NOMO-1 (cell line): ENCODE data around the gene TNIP2.
"Not testable (repeated sequence)": the region's sequence is repeated elsewhere in the genome, so short reads cannot be mapped to it uniquely, and the experiment has no call there.

Experiments used
- DNase-seq, 2 experiments: peaks; one replicate each; lab custom pipeline; 2025; ENCODE audit not compliant: unreplicated experiment in 2 of 2; lab: John Stamatoyannopoulos, UW

The TNIP2 gene

DNA sequence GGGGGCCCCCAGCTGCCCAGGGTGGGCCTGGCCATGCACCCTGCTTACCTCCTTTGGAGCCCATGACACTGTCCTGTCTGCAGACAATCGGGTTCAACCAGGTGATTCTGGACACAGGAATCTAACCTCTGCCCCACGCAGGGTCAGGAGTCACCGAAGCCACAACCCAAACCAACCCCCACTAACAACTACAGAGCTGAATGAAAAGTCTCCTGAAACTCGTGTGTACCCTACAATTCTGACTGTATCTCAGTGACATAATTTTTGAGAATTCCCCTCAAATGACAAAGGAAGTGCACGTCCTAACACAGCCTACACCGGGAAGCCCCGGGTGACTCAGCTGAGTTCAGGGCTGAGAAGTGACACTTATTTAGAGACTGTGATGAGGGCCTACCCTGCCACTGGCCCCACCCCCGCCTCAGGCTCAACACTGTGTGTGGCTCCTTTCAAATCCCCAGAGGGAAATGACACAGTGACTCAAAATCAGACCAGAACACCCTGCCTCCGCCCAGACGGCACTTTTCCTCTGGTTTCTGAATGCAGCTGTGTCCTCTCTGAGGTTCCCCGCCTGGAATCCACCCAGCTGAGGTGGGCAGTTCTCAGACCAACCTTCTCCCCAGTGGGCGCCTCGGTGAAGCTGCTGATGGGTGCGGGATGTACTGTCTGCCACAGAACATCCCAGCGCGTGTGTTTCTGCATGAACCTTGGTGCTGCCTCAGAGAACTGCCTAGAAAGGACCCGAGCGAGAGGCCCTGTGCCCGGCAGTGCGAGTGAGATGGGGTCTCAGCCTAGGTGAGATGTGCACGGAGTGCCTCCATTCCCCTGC lies 9.9 kb downstream of the TNIP2 start:
- no peak for DNase-seq

DNA sequence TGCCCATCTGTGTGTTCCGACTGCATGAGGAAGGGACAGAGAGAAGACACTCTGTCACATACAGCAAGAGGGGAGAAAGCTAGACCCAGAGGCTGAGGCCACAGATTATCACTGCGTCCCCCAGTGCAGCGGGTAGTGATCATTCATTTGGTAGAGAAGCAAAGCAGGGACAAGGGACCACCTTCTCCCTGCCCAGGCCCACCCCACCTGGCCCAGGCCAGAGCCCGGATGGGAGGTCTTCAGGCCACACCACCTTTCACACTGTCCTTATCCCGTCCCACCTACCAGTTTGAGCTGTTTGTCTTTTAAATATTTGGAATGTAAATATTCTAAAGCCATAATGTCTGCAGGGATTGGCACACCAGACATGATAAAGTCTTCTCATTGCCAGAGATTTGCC lies 10.6 kb downstream of the TNIP2 start:
- no peak for DNase-seq

DNA sequence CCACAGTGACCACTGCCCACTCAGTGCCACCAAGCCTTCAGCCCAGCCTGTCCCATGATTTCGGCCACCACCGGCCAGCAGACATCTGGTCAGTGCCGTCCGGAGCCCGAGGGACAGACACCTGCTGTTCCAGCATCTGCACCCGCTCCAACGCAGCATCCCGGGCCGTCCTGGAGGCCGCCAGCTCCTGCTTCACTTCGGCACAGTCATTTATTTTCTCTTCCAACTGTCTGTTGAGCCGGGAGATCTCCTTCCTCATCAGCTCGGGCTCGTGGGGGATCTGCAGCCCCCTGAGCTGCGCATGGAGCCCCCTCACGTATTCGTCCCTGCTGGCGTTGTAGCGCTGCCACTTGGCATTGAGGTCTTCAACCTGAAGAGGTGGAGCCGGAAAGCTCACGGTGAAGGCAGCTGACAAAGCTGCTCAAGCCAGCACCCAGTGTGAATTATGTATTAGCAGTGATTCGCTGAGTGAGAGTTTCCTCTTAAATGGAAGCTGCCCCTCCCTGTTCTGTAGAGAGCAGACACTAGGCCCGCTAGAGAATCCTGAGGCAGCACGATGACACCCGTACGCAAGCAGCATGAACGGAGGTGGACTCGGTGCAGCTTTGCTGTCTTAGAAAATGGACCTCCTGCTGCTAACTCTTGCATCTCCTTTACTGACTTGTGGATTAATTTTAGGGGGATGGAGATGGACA lies 11.4 kb downstream of the TNIP2 start:
- no peak for DNase-seq

DNA sequence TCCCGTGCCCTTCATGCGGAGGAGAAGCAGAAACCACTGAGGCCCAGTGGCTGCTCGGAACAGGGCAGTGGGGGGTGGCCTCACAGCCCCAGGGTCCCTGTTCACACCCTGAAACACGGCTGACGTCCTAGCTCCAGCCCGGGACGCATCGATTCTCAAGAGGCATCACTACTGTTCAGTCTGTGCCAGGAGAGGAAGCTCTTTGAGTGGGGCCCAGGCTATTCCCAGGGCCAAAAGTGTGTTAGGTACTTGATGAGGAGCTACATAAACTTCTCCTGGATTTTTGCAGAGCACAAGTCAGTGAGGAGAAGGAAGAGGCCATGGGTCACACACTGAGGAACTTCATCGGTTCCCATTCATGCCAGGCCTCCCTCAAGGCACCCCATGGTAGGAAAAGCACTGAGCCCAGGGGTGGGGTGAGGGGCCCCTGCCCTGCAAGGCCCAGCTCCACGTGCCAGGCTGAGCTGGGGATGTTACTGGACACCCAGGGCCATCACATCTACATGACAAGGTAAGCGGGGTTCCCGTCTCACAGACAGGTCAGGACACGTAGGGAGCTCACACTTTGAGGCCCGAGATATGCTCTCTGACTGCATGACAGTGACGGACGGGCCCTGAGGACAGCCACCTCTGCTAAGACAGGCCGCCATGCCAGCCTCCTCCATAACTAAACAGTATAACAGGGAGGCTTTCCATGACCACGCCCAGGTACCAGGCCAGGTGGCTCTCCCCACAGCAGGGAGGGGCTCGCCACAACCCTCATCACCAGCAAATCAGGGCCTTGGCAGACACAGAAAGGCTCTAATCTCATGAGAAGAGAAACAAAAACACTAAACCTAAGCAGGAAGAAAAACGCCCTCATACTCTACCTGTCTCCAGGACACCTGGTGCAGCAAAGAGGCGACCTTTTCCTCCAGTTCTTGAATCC lies 12.4 kb downstream of the TNIP2 start:
- DNase-seq: no peak

DNA sequence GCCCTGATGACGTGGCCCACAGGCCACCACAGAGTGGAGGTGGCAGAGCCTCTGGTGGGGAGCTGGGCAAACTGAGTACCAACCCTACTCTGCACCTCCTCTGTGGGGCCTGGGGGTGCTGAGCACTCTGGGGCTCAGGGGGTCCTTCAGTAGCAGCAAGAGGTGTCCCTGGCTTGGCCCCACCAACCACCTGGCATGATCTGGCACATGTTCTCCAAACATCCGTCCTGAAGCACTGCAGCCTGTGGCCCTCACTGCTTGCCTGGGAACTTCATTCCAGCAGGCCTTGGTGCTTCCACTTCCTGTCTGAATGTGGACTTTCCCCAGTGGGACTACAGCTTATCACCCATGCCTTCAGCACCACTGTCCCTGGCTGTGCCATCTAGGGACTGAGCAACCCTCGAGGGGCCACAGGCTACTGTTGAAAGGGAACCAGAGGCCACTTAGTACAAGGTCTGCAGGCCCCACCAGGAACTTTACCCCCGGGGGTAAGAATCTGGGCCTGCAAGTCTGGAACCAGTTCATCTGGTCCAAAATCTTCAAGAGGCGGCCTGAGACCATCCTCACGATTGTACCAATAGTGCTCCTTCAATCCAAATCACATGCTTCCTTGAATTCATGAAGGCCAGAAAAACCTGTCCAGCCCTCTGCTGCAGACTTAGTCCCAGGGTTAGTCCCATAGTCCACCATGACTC lies 13.2 kb downstream of the TNIP2 start:
- no peak for DNase-seq

DNA sequence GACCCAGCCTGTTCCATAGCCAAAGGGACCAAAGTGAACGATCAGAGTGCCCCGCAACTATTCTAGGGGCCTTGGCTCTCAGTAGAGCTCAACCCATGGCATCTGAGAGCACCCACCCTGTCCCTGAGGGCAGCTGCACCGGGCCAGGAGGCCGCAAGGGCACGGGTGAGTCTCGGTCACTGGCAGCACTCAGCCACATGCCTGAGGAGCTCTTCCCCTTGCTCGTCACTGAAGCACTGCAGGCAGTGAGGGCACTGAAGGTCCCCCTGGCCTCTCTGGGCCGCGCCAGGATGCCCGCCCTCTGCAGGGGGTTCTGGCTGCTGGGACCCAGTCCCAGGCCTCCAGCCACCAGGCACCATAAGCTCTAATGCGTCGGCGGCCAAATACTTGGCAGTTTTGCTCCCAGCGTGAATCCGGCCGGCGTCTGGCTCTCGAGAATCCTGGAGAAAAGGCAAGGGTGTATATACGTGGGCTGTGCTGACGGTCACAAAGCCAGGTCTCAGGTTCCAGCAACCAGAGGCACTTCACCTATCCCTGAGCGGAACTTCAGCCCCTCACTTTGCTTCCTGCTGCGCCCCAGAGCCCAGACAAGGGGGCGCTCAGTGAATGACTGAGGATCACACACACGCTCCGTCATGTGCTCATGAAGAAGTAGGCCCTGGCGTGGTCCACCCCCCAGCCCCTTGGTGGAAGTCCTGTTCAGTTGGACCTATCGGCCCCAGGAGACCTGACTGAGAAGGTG lies 13.9 kb downstream of the TNIP2 start:
- no peak for DNase-seq

DNA sequence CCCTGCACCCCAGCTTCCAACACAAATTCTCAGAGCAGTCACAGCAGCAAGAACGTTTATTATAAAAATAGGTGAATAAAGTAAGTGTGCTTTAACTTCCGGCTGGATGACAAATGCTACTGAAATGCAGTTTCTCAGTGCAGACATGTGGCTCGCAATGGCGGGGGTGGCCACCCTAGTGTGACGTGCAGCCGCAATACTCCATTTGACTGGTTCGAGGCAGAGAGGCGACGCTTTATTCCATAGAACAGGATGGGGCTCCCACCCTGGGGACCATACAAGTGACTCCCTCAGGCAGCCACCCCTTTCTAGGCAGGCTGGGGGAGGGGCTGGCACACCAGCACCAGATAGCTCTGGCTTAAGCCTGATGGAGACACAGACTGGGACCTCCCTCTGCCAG lies 14.5 kb downstream of the TNIP2 start:
- no peak for DNase-seq

DNA sequence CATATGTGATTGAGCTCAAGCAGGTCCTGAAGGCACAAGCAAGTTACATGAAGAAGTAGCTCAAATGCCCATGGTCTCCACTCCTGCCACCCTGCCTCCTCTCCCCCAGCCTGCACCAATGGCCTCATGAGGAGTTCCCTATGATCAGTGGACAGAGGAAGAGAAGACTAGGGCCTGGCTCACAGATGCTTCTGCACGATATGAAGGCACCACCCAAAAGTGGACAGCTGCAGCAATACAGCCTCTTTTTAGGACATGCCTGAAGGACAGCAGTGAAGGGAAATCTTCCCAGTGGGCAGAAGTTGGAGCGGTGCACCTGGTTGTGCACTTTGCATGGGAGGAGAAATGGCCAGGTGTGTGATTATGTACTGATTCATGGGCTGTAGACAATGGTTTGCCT lies 17.8 kb downstream of the TNIP2 start:
- DNase-seq: not testable (repeated sequence)

DNA sequence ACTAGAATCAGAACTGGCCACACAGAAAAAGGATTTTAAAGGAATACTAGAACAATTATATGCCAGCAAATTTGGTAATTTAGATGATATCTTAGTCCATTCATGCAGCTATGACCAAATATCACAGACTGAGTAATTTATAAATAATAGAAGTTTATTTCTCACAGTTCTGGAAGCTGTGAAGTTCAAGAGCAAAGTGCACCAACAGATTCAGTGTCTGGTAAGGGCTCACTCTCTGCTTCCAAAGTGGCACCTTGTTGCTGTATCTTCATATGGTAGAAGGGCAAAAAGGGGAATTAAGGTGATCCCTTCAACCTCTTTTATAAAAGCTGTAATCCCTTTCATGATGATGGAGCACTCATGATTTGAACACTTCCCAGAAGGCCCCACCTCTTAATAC lies 20.3 kb downstream of the TNIP2 start:
- no peak for DNase-seq

DNA sequence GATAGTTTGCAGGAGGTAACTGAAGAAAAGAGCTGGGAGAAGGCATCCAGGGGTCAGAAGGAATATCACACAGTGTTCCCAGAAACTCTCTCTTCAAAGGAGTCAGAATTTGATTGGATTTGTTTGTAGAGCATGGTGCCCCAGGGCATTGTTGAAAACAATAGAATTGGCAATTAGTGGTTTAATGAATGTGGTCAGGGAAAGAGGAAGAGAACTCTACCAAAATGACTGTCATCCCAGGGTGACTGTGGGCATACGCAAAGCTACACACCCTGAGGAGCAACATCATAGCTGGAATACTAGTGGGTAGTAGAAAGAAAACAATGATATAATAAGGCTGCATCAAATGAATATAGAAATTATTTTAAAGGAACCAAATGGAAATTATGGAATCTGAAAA lies 21.5 kb downstream of the TNIP2 start:
- peak in 1 of 2 experiments; percentile 65 for DNase-seq

DNA sequence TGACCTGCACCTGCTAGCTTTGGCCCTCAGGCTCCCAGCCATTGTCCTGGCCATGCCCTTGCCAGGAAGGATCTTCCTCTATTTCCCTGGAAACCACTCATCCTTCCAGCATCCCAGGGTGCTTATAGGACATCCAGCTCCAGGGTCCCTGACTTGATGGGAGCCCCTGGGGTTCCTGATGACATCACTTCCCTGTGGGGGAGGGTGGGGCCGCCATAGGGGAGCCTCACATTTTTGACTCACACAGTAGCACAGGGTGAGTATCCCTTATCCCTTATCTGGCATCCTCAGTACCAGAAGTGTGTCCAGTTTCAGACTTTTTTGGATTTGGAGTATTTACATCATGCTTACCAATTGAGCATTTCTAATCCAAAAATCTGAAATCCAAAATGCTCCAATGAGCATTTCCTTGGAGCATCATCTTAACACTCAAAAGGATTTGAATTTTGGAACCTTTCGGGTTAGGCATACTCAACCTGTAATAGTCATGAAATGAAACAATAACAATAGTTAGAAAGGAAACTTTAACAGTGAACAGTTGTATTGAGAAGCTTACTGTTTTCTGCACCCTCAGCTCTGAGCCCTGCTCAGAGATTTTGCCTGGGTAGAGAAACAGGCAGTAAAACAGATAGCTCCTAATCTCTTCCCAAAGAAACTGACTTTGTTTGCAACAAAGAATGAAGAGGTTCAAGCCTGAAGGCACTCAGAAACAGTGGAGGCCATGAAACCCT lies 22.1 kb downstream of the TNIP2 start:
- no peak for DNase-seq

DNA sequence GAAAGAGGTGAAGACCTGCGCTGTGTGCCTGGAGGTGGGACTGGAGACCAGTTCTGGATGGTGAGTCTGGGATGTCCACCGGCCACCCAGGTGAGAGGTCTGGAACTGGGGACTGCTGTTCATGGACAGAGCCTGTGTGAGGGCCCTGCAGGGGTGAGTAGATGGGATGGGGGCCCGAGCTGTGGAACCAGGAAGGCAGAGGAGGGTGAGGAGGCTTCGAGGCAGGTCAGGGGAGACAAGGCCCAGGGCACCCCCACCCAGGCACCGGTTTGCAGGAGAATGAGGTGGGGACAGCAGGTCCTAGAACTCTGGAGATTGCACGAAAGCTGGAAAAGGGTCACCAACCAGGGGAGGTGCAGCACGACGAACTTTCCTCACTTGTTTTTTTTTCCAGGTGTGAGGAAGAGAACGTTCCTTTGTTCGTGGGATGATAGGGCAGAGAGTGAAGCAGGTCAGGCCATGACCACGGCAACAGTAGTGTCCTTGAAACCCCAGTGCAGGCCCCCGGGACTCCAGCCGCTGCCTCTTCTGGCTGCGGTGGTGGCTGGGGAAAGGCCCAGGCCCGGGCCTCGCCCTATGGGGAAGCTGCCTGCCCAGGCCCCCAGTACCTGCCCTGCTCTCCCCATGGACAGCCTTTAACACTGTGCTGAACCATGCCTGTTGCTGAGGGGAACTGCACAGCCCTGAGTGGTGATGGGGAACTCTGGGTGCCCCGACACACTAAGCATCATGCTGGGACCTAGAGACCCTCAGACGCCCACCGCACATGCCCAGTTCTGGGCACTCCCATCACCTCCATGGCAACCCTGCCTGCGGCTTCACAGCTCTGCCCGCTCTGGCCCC lies 22.9 kb downstream of the TNIP2 start:
- DNase-seq: no peak

DNA sequence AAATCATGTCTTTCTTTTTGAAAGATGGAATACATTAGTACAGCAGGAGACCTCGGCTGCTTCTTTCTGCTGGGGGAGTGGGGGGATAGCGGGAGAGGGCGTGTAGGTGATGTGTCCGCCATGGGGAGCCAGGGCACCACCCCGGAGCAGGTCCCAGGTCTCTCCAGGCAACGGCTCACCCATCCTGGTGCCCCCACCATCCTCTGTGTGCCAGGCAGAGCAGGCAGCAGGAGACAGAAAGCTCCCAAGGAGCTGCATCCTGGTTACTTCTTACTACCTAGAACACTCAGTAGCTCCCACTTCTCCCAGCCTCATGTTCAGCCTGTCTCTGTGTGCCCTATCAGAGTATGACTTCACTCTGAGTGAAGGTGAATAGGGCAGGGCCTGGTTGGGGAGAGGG lies 23.6 kb downstream of the TNIP2 start:
- no peak for DNase-seq

DNA sequence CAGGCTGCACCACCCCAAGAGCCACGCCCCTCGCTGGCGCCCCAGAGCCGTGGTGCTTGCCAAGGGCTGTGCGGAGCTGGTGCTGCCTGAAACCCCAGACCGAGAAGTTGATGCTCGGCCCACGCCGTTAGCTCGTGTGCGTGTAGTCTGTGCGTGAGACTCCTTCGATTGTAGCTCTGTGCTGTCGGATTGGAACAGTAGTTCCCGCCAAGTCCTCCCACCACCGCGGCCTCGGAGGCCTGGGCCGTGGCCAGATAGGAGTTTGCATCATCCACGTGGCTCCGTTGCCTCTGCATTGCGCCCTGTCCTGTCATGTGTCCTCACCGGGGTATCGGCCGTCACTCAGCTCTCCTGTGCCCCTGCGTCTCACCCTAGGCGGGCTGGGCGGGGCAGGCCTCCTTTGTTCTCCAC lies 24.2 kb downstream of the TNIP2 start:
- DNase-seq: no peak

DNA sequence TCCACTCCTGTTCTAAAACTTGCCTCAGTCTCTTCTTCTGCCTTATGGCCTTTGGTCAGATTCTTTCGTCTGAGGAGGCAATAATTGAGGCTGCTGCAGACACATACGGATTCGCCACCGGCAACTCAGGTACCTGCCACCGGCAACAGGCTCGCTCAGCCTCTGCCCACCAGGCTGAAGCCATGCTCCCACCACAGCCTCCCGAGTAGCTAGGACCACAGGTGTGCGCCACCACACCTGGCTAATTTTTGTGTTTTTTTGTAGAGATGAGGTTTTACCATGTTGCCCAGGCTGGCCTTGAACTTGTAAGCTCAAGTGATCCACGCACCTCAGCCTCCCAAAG lies 26.6 kb downstream of the TNIP2 start:
- DNase-seq: no peak

DNA sequence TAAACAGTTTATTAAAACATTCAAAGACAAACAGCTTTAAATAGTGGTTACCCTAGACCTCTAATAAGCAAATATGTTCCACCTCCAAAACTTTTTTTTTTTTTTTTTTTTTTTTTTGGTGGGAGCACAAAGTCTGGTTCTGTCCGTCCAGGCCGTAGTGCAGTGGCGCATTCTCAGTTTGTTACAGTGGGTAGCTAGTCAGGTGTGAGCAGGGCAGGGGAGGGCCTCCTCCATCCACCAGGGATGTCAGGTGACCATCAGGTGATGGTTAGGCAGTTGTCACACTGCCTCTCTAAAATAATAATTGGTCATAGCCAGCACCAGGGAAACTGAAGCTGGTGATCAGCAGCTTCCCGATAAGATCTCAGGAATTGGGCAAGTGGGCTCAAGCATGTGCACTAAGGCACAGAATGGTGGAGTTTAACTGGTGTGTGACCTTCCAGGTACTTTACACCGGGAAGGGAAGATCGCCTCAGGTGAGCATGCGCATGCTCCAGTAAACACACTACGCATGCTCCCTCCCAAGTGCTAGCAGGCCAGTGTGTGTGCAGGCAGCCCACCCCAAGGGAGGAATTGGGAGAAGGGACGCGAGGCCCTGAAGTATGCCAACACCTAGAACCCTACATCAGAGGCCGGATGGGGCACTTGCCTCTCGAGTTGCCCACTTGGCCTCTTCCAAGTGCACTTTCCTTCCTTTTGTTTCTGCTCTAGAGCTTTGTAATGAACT lies 27.2 kb downstream of the TNIP2 start:
- no peak for DNase-seq

DNA sequence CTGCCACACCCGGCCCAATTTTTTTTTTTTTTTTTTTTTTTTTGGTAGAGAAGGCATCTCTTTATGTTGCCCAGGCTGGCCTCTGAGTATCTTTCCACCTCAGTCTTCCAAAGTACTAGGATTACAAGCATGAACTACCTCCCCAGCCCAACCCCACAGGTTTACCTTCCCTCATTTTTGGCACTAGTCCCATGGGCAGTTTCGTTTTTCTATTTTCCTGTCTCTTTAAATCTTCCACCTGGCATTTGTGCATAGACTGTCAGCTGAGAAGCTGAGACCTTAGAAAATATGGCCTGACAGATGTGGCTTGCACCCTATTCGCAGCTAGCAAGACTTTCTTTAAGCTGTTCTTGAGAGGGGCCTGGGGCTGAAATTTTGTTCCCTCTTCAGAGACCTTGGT lies 27.9 kb downstream of the TNIP2 start:
- DNase-seq: no peak

DNA sequence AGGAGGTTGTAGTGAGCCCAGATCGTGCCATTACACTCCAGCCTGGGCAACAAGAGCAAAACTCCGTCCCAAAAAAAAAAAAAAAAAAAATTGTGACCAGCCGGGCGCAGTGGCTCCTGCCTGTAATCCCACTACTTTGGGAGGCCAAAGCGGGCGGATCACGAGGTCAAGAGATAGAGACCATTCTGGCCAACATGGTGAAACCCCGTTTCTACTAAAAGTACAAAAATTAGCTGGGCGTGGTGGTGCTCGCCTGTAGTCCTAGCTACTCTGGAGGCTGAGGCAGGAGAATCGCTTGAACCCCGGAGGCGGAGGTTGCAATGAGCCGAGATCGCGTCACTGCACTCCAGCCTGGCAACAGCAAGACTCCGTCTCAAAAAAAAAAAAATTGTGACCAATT lies 29.3 kb downstream of the TNIP2 start:
- not testable (repeated sequence) for DNase-seq
